GM21619 (cell line): ENCODE results near the gene ROBO1.

Experiments
- ATAC-seq: cut with Tn5 transposase; IDR thresholded peaks from one replicate; pipeline ENCODE4 v1.9.1; 2021; ENCODE audit not compliant: unreplicated experiment

The ROBO1 gene

GRCh38 chr3:79672075-79672474 lies 95.7 kb downstream of the ROBO1 start:
- ATAC-seq, result no peak

GRCh38 chr3:79670178-79670577 lies 97.6 kb downstream of the ROBO1 start:
- ATAC-seq, result no peak

- no peak for ATAC-seq
Observed at GRCh38 chr3:79664455-79664854, 103.3 kb downstream of the ROBO1 start.

GRCh38 chr3:79661896-79662295 lies 105.9 kb downstream of the ROBO1 start:
- ATAC-seq, result no peak

- no peak for ATAC-seq
Observed at GRCh38 chr3:79657076-79657475, 110.7 kb downstream of the ROBO1 start.

GRCh38 chr3:79654019-79654418 lies 113.8 kb downstream of the ROBO1 start:
- ATAC-seq, result no peak

GRCh38 chr3:79653266-79653830 lies 114.5 kb downstream of the ROBO1 start:
- no peak for ATAC-seq

- ATAC-seq, result no peak
Observed at GRCh38 chr3:79651536-79652065, 116.2 kb downstream of the ROBO1 start.

GRCh38 chr3:79639855-79640254 lies 127.9 kb downstream of the ROBO1 start:
- ATAC-seq, result no peak

- no peak for ATAC-seq
Observed at GRCh38 chr3:79636372-79636771, 131.4 kb downstream of the ROBO1 start.

GRCh38 chr3:79632842-79633241 lies 135.0 kb downstream of the ROBO1 start:
- ATAC-seq, result no peak

GRCh38 chr3:79618883-79619282 lies 148.9 kb downstream of the ROBO1 start:
- ATAC-seq, result no peak

- ATAC-seq, result no peak
Observed at GRCh38 chr3:79606414-79606813, 161.4 kb downstream of the ROBO1 start.

GRCh38 chr3:79604681-79605080 lies 163.1 kb downstream of the ROBO1 start:
- ATAC-seq, result no peak

GRCh38 chr3:79602385-79602784 lies 165.4 kb downstream of the ROBO1 start:
- no peak for ATAC-seq

- ATAC-seq, result no peak
Observed at GRCh38 chr3:79598594-79598993, 169.2 kb downstream of the ROBO1 start.

- ATAC-seq, result no peak
Observed at GRCh38 chr3:79597709-79598108, 170.1 kb downstream of the ROBO1 start.

GRCh38 chr3:79587150-79587549 lies 180.6 kb downstream of the ROBO1 start:
- no peak for ATAC-seq

- ATAC-seq, result no peak
Observed at GRCh38 chr3:79586232-79586631, 181.6 kb downstream of the ROBO1 start.

GRCh38 chr3:79572930-79573329 lies 194.9 kb downstream of the ROBO1 start:
- ATAC-seq, result no peak

GRCh38 chr3:79568938-79569337 lies 198.9 kb downstream of the ROBO1 start:
- ATAC-seq, result no peak

GRCh38 chr3:79564192-79564591 lies 203.6 kb downstream of the ROBO1 start:
- no peak for ATAC-seq

- ATAC-seq, result no peak
Observed at GRCh38 chr3:79560698-79561097, 207.1 kb downstream of the ROBO1 start.
